ENCODE results near the gene SIGLEC1. TPM values are rescaled to one million over a fixed set of nuclear protein-coding genes. Genes with fewer than 3 reads are reported as not detected.

SIGLEC1 gene
- total and polyA plus RNA-seq, 2 experiments from 2014 or later = not detected

GRCh38 chr20:3702611-3703391, 9.6 kb downstream of the SIGLEC1 start:
- no peaks in the 10 kb centered on the region for H3K4me1 Mint-ChIP-seq

More at GRCh38 chr20:3702611-3703391, 9.6 kb downstream of the SIGLEC1 start:
- Histone ChIP-seq H3F3A (replicated peaks; ENCODE audit: low read depth) (no peaks in the 10 kb centered on the region), H3K27me3 (ENCODE audit: insufficient read depth) (no peaks in the 10 kb centered on the region), H3K4me3 (no peak overlapping the region), H4K20me1 (replicated peaks; ENCODE audit: insufficient read depth) (no peaks in the 10 kb centered on the region), H3K27ac (ENCODE audit: low read depth) (no peak overlapping the region), H2AFZ (no peak overlapping the region), H3K36me3 (ENCODE audit: insufficient read depth) (no peaks in the 10 kb centered on the region), H3K9me2 (ENCODE audit: insufficient read depth) (no peaks in the 10 kb centered on the region), H3K79me2 (replicated peaks; ENCODE audit: insufficient read depth) (no peaks in the 10 kb centered on the region), H3K4me2 (no peak overlapping the region), H3K4me1 (ENCODE audit: insufficient read depth) (no peaks in the 10 kb centered on the region)
- DNase-seq (ENCODE audit: low spot score) (no peak), ATAC-seq (no peak)
- peaks cover 7% of the 10 kb centered on the region for H3K27me3 Mint-ChIP-seq (ENCODE audit: insufficient read depth, low read depth, poor library complexity)
- H3K4me3 Mint-ChIP-seq = no peak overlapping the region
- H3K36me3 Mint-ChIP-seq (ENCODE audit: low read depth) = no peaks in the 10 kb centered on the region
- TF ChIP-seq, protein P1, sequence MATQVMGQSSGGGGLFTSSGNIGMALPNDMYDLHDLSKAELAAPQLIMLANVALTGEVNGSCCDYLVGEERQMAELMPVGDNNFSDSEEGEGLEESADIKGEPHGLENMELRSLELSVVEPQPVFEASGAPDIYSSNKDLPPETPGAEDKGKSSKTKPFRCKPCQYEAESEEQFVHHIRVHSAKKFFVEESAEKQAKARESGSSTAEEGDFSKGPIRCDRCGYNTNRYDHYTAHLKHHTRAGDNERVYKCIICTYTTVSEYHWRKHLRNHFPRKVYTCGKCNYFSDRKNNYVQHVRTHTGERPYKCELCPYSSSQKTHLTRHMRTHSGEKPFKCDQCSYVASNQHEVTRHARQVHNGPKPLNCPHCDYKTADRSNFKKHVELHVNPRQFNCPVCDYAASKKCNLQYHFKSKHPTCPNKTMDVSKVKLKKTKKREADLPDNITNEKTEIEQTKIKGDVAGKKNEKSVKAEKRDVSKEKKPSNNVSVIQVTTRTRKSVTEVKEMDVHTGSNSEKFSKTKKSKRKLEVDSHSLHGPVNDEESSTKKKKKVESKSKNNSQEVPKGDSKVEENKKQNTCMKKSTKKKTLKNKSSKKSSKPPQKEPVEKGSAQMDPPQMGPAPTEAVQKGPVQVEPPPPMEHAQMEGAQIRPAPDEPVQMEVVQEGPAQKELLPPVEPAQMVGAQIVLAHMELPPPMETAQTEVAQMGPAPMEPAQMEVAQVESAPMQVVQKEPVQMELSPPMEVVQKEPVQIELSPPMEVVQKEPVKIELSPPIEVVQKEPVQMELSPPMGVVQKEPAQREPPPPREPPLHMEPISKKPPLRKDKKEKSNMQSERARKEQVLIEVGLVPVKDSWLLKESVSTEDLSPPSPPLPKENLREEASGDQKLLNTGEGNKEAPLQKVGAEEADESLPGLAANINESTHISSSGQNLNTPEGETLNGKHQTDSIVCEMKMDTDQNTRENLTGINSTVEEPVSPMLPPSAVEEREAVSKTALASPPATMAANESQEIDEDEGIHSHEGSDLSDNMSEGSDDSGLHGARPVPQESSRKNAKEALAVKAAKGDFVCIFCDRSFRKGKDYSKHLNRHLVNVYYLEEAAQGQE (IDR thresholded peaks at IDR 0.05; ENCODE audit: unreplicated experiment) = no peak
- TF ChIP-seq STAT1 (IDR thresholded peaks at IDR 0.05; ENCODE audit: unreplicated experiment) (no peak), ZNF114 (CRISPR knock-in tag; IDR thresholded peaks at IDR 0.05) (no peak), EZH2phosphoT487 (IDR thresholded peaks at IDR 0.05; ENCODE audit: unreplicated experiment) (no peak), EZH2 (IDR thresholded peaks at IDR 0.05; ENCODE audit: low read depth, unreplicated experiment) (no peak), POLR2AphosphoS5 (IDR thresholded peaks at IDR 0.05; ENCODE audit: low read depth) (no peak), NANOG (IDR thresholded peaks at IDR 0.05; ENCODE audit: borderline replicate concordance) (no peak), CTCF (conservative IDR thresholded peaks at IDR 0.05; ENCODE audit: low read depth in 2 of 2) (no peak), JUNB (IDR thresholded peaks at IDR 0.05; ENCODE audit: unreplicated experiment) (no peak), CREB1 (CRISPR knock-in tag; IDR thresholded peaks at IDR 0.05; ENCODE audit: low read depth) (no peak), ZNF462 (CRISPR knock-in tag; IDR thresholded peaks at IDR 0.05) (no peak), ZNF331 (CRISPR knock-in tag; IDR thresholded peaks at IDR 0.05; ENCODE audit: low read depth) (no peak)
- TF ChIP-seq, protein P2, sequence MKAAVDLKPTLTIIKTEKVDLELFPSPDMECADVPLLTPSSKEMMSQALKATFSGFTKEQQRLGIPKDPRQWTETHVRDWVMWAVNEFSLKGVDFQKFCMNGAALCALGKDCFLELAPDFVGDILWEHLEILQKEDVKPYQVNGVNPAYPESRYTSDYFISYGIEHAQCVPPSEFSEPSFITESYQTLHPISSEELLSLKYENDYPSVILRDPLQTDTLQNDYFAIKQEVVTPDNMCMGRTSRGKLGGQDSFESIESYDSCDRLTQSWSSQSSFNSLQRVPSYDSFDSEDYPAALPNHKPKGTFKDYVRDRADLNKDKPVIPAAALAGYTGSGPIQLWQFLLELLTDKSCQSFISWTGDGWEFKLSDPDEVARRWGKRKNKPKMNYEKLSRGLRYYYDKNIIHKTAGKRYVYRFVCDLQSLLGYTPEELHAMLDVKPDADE (IDR thresholded peaks at IDR 0.05) = no peak
- no peaks in the 10 kb centered on the region for H3K9me3 Mint-ChIP-seq
- no peak overlapping the region for H3K27ac Mint-ChIP-seq
